ENCODE data around the gene RAPGEF3.

The RAPGEF3 gene

GRCh38 chr12:47799357-47799955, 40.8 kb upstream of the RAPGEF3 start:
- H3K9me3 ChIP-seq (ENCODE audit: control insufficient read depth in 1 of 2, low read length in 2 of 2), result no peaks in the 10 kb centered on the region
- H3K36me3 ChIP-seq (ENCODE audit: control insufficient read depth in 1 of 2, insufficient read depth in 2 of 2, low read length in 2 of 2), result peaks cover 15 to 34% of the 10 kb centered on the region in 2 donors
- peaks cover 37 to 62% of the 10 kb centered on the region in 2 donors for H3K4me1 ChIP-seq (ENCODE audit: control insufficient read depth in 1 of 2, insufficient read depth in 2 of 2, low read length in 2 of 2)
- H3K4me3 ChIP-seq (ENCODE audit: low read depth in 1 of 2, low read length in 2 of 2), result no peak overlapping the region
- H3K27ac ChIP-seq (ENCODE audit: low read length), result no peak overlapping the region
- no peaks in the 10 kb centered on the region for H3K27me3 ChIP-seq (ENCODE audit: low read depth, low read length)

DNA sequence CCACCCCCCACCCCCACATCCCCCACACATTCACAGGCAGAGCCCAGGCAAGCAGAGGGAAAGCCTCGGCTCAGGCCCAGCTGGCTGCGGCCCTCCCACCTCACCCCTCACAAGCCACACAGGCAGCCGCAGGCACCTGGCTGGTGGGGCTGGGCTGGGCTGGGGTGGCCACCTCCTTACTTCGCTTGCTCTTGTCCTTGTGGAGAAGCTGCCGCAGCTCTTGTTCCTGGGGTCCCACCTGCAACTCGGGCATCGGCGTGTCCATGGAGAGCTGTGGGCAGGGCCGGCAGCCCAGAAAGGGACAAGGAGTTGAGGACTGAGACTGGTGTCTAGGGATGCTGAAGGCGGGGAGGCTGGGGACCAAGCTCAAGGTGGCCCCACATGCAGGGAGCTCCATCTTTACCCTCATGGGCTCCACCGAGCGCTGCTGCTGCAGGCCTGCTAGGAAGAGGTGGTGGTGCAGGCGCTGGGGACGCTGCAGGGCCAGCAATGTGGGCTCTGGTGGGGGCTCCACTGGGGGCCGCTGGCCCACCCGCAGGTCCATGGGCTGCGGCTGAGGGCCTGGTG, 39.8 kb upstream of the RAPGEF3 start:
- H3K4me3 ChIP-seq (ENCODE audit: low read depth in 1 of 2, low read length in 2 of 2), result no peak overlapping the region
- H3K27ac ChIP-seq (ENCODE audit: low read length), result no peak overlapping the region
- no peaks in the 10 kb centered on the region for H3K27me3 ChIP-seq (ENCODE audit: low read depth, low read length)
- peaks cover 27 to 52% of the 10 kb centered on the region in 2 donors for H3K4me1 ChIP-seq (ENCODE audit: control insufficient read depth in 1 of 2, insufficient read depth in 2 of 2, low read length in 2 of 2)
- H3K36me3 ChIP-seq (ENCODE audit: control insufficient read depth in 1 of 2, insufficient read depth in 2 of 2, low read length in 2 of 2), result peaks cover 25 to 42% of the 10 kb centered on the region in 2 donors
- H3K9me3 ChIP-seq (ENCODE audit: control insufficient read depth in 1 of 2, low read length in 2 of 2), result no peaks in the 10 kb centered on the region

GRCh38 chr12:47797441-47797840, 38.8 kb upstream of the RAPGEF3 start:
- Histone ChIP-seq H3K4me3 (ENCODE audit: low read depth in 1 of 2, low read length in 2 of 2) (no peak overlapping the region), H3K4me1 (ENCODE audit: control insufficient read depth in 1 of 2, insufficient read depth in 2 of 2, low read length in 2 of 2) (peaks cover 19 to 43% of the 10 kb centered on the region in 2 donors), H3K36me3 (ENCODE audit: control insufficient read depth in 1 of 2, insufficient read depth in 2 of 2, low read length in 2 of 2) (peaks cover 25 to 52% of the 10 kb centered on the region in 2 donors), H3K9me3 (ENCODE audit: control insufficient read depth in 1 of 2, low read length in 2 of 2) (no peaks in the 10 kb centered on the region), H3K27me3 (ENCODE audit: low read depth, low read length) (no peaks in the 10 kb centered on the region), H3K27ac (ENCODE audit: low read length) (no peak overlapping the region)

- Histone ChIP-seq H3K27ac (ENCODE audit: low read length) (no peak overlapping the region), H3K4me1 (ENCODE audit: control insufficient read depth in 1 of 2, insufficient read depth in 2 of 2, low read length in 2 of 2) (peaks cover 5 to 28% of the 10 kb centered on the region in 2 donors), H3K9me3 (ENCODE audit: control insufficient read depth in 1 of 2, low read length in 2 of 2) (no peaks in the 10 kb centered on the region), H3K4me3 (ENCODE audit: low read depth in 1 of 2, low read length in 2 of 2) (no peak overlapping the region), H3K27me3 (ENCODE audit: low read depth, low read length) (no peaks in the 10 kb centered on the region), H3K36me3 (ENCODE audit: control insufficient read depth in 1 of 2, insufficient read depth in 2 of 2, low read length in 2 of 2) (peaks cover 29 to 67% of the 10 kb centered on the region in 2 donors)
Measured at GRCh38 chr12:47795814-47796411, 37.2 kb upstream of the RAPGEF3 start.

GRCh38 chr12:47795121-47795813, 36.6 kb upstream of the RAPGEF3 start:
- Histone ChIP-seq H3K9me3 (ENCODE audit: control insufficient read depth in 1 of 2, low read length in 2 of 2) (no peaks in the 10 kb centered on the region), H3K36me3 (ENCODE audit: control insufficient read depth in 1 of 2, insufficient read depth in 2 of 2, low read length in 2 of 2) (peaks cover 35 to 74% of the 10 kb centered on the region in 2 donors), H3K27me3 (ENCODE audit: low read depth, low read length) (no peaks in the 10 kb centered on the region), H3K27ac (ENCODE audit: low read length) (no peak overlapping the region), H3K4me1 (ENCODE audit: control insufficient read depth in 1 of 2, insufficient read depth in 2 of 2, low read length in 2 of 2) (peaks cover 5 to 21% of the 10 kb centered on the region in 2 donors), H3K4me3 (ENCODE audit: low read depth in 1 of 2, low read length in 2 of 2) (no peak overlapping the region)

- peaks cover 38 to 80% of the 10 kb centered on the region in 2 donors for H3K36me3 ChIP-seq (ENCODE audit: control insufficient read depth in 1 of 2, insufficient read depth in 2 of 2, low read length in 2 of 2)
- no peak overlapping the region for H3K27ac ChIP-seq (ENCODE audit: low read length)
- H3K4me3 ChIP-seq (ENCODE audit: low read depth in 1 of 2, low read length in 2 of 2), result no peak overlapping the region
- no peaks in the 10 kb centered on the region for H3K9me3 ChIP-seq (ENCODE audit: control insufficient read depth in 1 of 2, low read length in 2 of 2)
- H3K4me1 ChIP-seq (ENCODE audit: control insufficient read depth in 1 of 2, insufficient read depth in 2 of 2, low read length in 2 of 2), result peaks cover 1 to 15% of the 10 kb centered on the region in 2 donors
- no peaks in the 10 kb centered on the region for H3K27me3 ChIP-seq (ENCODE audit: low read depth, low read length)
Measured at GRCh38 chr12:47794679-47795078, 36.0 kb upstream of the RAPGEF3 start.

DNA sequence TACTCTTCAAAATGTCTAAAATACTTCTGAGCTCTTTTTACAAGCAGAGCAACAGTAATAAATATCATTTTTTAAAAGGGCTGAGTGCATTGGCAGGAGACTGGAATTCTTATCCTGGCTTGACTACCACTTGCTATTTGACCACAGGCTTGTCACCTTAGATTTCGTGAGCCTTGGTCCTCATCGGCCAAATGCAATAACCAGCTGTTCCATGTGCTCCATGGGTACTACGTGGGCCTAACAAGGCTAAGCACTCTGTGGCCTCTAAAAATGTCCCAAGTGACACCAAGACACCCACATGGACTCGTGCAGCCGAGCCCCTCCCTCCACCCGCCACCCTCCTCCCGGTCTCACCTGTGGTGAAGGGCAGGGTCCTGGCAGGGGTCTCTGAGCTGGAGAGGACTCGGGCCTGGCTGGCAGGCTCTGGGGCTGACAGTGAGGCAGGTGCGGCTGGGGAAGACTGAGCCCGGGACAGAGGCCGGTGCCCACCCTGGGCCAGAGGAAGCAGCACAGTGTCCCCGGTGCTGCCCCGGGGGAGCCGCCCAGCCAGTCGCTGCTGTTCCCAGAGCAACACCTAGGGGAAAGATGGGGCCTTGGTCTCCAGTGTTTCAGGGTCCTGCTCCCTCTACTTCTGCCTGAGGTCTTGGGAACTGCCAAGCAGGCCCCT, 34.5 kb upstream of the RAPGEF3 start:
- peaks cover 53 to 89% of the 10 kb centered on the region in 2 donors for H3K36me3 ChIP-seq (ENCODE audit: control insufficient read depth in 1 of 2, insufficient read depth in 2 of 2, low read length in 2 of 2)
- no peak overlapping the region for H3K27ac ChIP-seq (ENCODE audit: low read length)

DNA sequence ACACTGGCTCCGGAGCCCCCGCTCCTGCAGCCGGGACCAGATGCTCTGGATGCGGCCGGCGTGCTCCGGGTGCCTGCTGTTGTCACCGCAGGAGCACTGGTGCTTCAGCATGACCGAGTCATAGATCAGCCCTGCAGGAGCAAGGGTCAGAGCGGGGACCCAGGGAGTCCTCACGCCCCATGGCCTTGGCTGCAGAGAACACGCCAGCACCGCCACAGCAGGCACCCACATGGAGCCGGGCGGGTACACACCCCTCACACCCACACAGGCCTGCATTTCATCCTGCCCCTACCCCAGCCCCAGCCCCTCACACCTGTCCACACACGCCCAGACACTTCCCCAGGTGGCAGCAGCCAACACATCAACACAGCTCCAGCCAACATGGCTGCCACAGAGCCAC, 33.2 kb upstream of the RAPGEF3 start:
- Histone ChIP-seq H3K27me3 (ENCODE audit: low read depth, low read length) (no peaks in the 10 kb centered on the region), H3K36me3 (ENCODE audit: control insufficient read depth in 1 of 2, insufficient read depth in 2 of 2, low read length in 2 of 2) (peaks cover 57 to 97% of the 10 kb centered on the region in 2 donors), H3K27ac (ENCODE audit: low read length) (no peak overlapping the region), H3K4me1 (ENCODE audit: control insufficient read depth in 1 of 2, insufficient read depth in 2 of 2, low read length in 2 of 2) (no peaks in the 10 kb centered on the region), H3K4me3 (ENCODE audit: low read depth in 1 of 2, low read length in 2 of 2) (no peak overlapping the region), H3K9me3 (ENCODE audit: control insufficient read depth in 1 of 2, low read length in 2 of 2) (no peaks in the 10 kb centered on the region)

More for the DNA sequence above, 34.5 kb upstream of the RAPGEF3 start:
- H3K27me3 ChIP-seq (ENCODE audit: low read depth, low read length), result no peaks in the 10 kb centered on the region
- no peaks in the 10 kb centered on the region for H3K4me1 ChIP-seq (ENCODE audit: control insufficient read depth in 1 of 2, insufficient read depth in 2 of 2, low read length in 2 of 2)
- H3K4me3 ChIP-seq (ENCODE audit: low read depth in 1 of 2, low read length in 2 of 2), result no peak overlapping the region
- H3K9me3 ChIP-seq (ENCODE audit: control insufficient read depth in 1 of 2, low read length in 2 of 2), result no peaks in the 10 kb centered on the region

DNA sequence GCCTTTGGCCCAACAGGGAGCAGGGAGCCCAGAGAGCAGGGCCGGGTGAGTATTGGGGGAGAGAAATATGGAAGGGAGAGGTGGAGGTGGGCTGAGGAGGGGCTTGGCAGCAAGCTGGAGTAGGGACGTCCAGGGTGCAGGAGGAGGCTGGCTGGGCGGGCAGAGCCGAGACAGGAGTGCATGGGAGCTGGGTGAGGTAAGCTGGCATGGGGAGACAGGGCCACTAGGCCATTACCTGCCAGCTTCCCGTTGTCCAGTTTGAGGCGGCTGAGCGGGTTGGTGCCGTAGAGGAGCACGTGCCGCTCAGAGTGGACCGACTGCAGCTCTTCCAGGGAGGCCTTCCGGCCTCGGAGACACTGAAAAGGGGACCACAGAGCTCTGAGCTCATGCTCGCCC, 32.7 kb upstream of the RAPGEF3 start:
- peaks cover 62 to 97% of the 10 kb centered on the region in 2 donors for H3K36me3 ChIP-seq (ENCODE audit: control insufficient read depth in 1 of 2, insufficient read depth in 2 of 2, low read length in 2 of 2)
- no peaks in the 10 kb centered on the region for H3K9me3 ChIP-seq (ENCODE audit: control insufficient read depth in 1 of 2, low read length in 2 of 2)
- no peaks in the 10 kb centered on the region for H3K4me1 ChIP-seq (ENCODE audit: control insufficient read depth in 1 of 2, insufficient read depth in 2 of 2, low read length in 2 of 2)
- no peaks in the 10 kb centered on the region for H3K27me3 ChIP-seq (ENCODE audit: low read depth, low read length)
- no peak overlapping the region for H3K4me3 ChIP-seq (ENCODE audit: low read depth in 1 of 2, low read length in 2 of 2)
- H3K27ac ChIP-seq (ENCODE audit: low read length), result no peak overlapping the region

DNA sequence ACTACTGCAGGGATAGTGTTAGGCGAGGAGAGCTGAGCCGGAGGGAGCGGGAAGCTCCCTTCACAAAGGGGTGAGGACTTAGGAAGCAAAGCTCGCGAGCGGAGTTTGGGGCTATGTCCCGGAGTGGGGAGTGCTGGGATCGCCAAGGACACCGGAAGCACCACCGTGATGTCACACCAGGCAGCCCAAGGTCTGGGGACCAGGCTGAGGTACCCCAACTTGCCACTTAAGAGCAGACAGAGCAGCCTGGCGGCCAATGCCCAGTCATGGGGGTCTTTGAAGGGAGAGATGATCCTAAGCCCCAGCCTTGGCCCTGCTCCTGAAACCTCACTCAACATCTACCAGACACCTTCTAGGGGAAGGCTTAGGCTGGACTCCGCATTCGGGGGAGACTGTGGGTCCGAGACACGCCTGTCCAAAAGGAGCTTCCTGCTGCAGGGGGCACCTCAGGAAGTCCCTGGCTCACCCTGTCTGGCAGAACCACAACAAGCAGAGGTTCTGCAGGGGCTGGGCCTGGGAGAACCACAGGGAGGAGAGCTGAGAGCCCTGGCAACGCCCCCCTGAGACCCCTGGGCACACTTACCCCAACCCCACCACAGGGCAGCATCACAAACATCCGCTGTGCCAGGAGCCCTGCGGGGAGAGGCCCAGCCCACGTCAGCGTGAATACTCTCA, 32.1 kb upstream of the RAPGEF3 start:
- no peaks in the 10 kb centered on the region for H3K9me3 ChIP-seq (ENCODE audit: control insufficient read depth in 1 of 2, low read length in 2 of 2)
- H3K36me3 ChIP-seq (ENCODE audit: control insufficient read depth in 1 of 2, insufficient read depth in 2 of 2, low read length in 2 of 2), result peaks cover 67 to 98% of the 10 kb centered on the region in 2 donors
- no peak overlapping the region for H3K27ac ChIP-seq (ENCODE audit: low read length)
- no peaks in the 10 kb centered on the region for H3K27me3 ChIP-seq (ENCODE audit: low read depth, low read length)
- H3K4me1 ChIP-seq (ENCODE audit: control insufficient read depth in 1 of 2, insufficient read depth in 2 of 2, low read length in 2 of 2), result no peaks in the 10 kb centered on the region
- H3K4me3 ChIP-seq (ENCODE audit: low read depth in 1 of 2, low read length in 2 of 2), result no peak overlapping the region

All from muscle layer of duodenum (tissue), 2 donors.